ENCODE results near the gene TBC1D19. TPM values are rescaled to one million over a fixed set of nuclear protein-coding genes. Genes with fewer than 3 reads are reported as not detected.
"Not testable (repeated sequence)": the region's sequence is repeated elsewhere in the genome, so short reads cannot be mapped to it uniquely, and the experiment has no call there.

TBC1D19 gene
- total and polyA plus RNA-seq, 8 donors: 1.8 to 8.2 (median 4.3) TPM

DNA sequence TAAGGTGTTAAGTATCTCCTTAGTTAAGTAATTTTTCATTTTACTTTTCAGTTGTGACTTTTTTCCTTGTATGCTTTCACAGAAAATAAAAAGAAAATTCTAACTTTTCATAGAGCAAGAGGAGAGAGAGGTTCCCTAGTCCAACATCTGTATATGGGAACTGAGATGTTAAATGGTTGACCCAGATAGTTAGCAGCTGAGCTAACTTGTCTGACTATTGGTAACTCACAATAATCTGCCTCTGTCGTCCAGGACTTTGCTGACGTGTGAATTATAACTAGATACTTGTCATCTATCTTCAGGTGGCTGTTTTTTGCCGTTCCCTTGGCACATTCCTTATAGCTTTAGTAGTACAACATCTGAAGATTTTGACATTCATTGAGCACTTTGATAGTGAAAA, 29.9 kb downstream of the TBC1D19 start:
- TF ChIP-seq, protein P1, sequence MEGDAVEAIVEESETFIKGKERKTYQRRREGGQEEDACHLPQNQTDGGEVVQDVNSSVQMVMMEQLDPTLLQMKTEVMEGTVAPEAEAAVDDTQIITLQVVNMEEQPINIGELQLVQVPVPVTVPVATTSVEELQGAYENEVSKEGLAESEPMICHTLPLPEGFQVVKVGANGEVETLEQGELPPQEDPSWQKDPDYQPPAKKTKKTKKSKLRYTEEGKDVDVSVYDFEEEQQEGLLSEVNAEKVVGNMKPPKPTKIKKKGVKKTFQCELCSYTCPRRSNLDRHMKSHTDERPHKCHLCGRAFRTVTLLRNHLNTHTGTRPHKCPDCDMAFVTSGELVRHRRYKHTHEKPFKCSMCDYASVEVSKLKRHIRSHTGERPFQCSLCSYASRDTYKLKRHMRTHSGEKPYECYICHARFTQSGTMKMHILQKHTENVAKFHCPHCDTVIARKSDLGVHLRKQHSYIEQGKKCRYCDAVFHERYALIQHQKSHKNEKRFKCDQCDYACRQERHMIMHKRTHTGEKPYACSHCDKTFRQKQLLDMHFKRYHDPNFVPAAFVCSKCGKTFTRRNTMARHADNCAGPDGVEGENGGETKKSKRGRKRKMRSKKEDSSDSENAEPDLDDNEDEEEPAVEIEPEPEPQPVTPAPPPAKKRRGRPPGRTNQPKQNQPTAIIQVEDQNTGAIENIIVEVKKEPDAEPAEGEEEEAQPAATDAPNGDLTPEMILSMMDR (IDR thresholded peaks at IDR 0.05): no peak
- no peaks in the 10 kb centered on the region for H3K9me3 ChIP-seq
- ATAC-seq: no peak
- no peak for FAIRE-seq
- no peaks in the 10 kb centered on the region for H3K36me3 ChIP-seq
- DNase-seq: no peak
- H3K4me3 ChIP-seq: no peak overlapping the region
- H3K4me1 ChIP-seq: no peaks in the 10 kb centered on the region
- no peaks in the 10 kb centered on the region for H3K27me3 ChIP-seq
- no peak overlapping the region for H3K27ac ChIP-seq
- intact Hi-C loops (cut with DNase I): no loop called here
- WGBS, 2 donors: 81 to 89% methylated on average over 3 of the region's 3 CpGs

DNA sequence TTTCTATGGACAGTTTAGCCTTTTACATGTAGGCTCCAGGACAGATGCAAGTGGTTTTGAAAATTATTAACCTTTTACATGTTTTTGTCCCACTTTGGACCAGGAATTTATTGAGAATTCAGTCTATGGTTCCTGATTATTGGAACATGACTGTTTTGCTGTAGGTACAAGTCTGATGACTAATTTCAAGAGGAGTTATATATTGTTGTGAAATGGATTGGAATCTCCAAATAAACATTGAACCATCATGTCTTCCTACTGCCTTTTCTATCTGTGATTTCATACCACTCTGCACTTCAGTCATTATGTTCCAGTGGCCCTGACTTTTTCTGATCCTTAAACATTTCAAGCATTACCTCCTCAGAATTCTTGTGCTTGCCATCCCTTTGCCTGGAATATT, 35.9 kb downstream of the TBC1D19 start:
- Histone ChIP-seq H3K27ac (no peak overlapping the region), H3K4me3 (no peak overlapping the region), H3K9me3 (no peaks in the 10 kb centered on the region), H3K4me1 (no peaks in the 10 kb centered on the region), H3K36me3 (no peaks in the 10 kb centered on the region), H3K27me3 (no peaks in the 10 kb centered on the region)
- intact Hi-C loops (cut with DNase I): no loop called here
- ATAC-seq (no peak), DNase-seq (no peak), FAIRE-seq (no peak)
- TF ChIP-seq, protein P1 (IDR thresholded peaks at IDR 0.05): no peak

DNA sequence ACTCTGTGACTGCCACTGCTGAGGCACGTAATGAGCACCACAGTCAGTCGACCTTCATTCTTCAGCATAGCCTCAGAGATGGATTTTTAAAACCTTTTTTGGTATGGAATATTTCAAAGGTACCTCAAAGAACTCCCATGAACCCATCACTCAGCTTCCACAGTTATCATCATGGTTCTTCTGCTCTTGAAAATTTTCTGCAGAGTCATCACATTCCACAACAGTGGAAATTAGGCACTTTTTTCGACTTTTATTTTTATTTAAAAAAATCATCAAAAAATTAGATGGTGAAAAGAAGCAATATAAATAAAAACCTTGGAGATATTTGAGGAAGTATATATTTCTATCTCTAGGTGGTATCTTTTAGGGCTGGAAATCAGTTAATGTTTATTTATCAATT, 37.5 kb downstream of the TBC1D19 start:
- Histone ChIP-seq H3K4me3 (no peak overlapping the region), H3K27ac (no peak overlapping the region), H3K36me3 (no peaks in the 10 kb centered on the region), H3K4me1 (no peaks in the 10 kb centered on the region), H3K9me3 (no peaks in the 10 kb centered on the region), H3K27me3 (no peaks in the 10 kb centered on the region)
- FAIRE-seq (no peak), DNase-seq (no peak), ATAC-seq (no peak)
- TF ChIP-seq, protein P1 (IDR thresholded peaks at IDR 0.05): no peak
- intact Hi-C loops (cut with DNase I): no loop called here
- WGBS, 2 donors: 84 to 95% methylated on average over 3 of the region's 3 CpGs

DNA sequence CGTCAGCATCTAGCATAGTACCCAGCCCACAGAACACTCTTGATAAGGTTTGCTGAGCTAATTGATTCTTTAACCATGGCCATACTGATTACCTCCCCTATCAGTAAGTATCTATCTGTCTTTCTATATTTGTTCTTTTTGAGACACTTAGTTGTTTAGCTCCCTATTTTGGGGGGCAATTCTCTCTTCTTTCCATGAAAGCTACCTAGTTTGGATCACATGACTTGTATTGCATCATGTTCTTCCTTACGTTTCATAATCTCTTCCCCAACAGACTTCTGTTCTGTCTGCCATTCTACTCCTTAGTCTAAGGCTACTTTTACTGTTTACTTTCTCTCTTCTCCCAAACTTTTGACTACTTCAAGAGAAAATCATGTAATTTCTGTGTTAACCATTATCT, 39.0 kb downstream of the TBC1D19 start:
- Histone ChIP-seq H3K4me1 (no peaks in the 10 kb centered on the region), H3K4me3 (no peak overlapping the region), H3K36me3 (no peaks in the 10 kb centered on the region), H3K27ac (no peak overlapping the region), H3K9me3 (no peaks in the 10 kb centered on the region), H3K27me3 (no peaks in the 10 kb centered on the region)
- FAIRE-seq (no peak), DNase-seq (no peak), ATAC-seq (no peak)
- WGBS, 2 donors: 73 to 80% methylated on average over 2 of the region's 2 CpGs
- TF ChIP-seq, protein P1 (IDR thresholded peaks at IDR 0.05): no peak
- intact Hi-C loops (cut with DNase I): no loop called here

DNA sequence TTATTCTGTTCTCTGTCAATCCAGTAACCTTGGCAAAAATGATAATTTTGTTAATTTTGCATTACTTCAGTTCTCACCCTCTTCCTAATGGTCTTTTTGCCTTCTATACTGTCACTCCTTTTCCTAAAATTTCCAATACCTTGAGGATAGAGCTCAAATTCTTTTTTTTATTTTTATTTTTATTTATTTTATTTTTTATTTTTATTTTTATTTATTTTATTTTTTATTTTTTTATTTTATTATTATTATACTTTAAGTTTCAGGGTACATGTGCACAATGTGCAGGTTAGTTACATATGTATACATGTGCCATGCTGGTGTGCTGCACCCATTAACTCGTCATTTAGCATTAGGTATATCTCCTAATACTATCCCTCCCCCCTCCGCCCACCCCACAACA, 42.8 kb downstream of the TBC1D19 start:
- H3K27me3 ChIP-seq; H3K27ac ChIP-seq; ATAC-seq; FAIRE-seq; intact Hi-C loops (cut with DNase I); H3K4me3 ChIP-seq; H3K36me3 ChIP-seq; H3K9me3 ChIP-seq; H3K4me1 ChIP-seq; DNase-seq: not testable (repeated sequence)
- 100% methylated on average over 1 of the region's 2 CpGs; no CpG with 5 or more reads in 1 of the 2 donors for WGBS, 2 donors

DNA sequence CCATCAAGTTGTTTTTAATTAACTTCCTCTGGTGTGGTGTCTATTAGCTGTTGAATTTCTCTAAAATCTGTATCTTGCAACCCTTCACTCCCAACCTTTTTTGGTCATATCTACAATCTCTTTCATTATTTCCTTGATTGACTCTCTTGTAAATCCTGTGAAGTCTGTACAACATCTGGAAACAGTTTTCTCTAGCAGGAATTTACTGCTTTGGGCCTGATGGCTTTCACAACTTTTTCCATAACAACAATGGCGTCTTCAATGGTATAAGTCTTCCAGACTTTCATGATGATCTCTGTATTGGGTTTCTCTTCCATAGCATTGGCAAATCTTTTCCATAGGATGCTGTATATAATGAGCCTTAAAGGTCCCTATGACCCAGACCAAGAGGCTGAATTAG, 49.0 kb downstream of the TBC1D19 start:
- DNase-seq: no peak
- intact Hi-C loops (cut with DNase I): no loop called here
- FAIRE-seq: no peak
- Histone ChIP-seq H3K9me3 (no peaks in the 10 kb centered on the region), H3K4me1 (no peaks in the 10 kb centered on the region), H3K4me3 (no peak overlapping the region), H3K27me3 (no peaks in the 10 kb centered on the region), H3K27ac (no peak overlapping the region), H3K36me3 (peaks cover 0 to 3% (median 0%) of the 10 kb centered on the region in 3 donors)
- 95 to 100% methylated on average over 1 of the region's 1 CpG for WGBS, 2 donors
- no peak for ATAC-seq
- TF ChIP-seq, protein P1 (IDR thresholded peaks at IDR 0.05): no peak
